Measurements from ENCODE around the gene FYB1. TPM values are rescaled to one million over a fixed set of nuclear protein-coding genes. Genes with fewer than 3 reads are reported as not detected.

FYB1 gene
- total RNA-seq, 1 experiment from 2014 or later: not detected

DNA sequence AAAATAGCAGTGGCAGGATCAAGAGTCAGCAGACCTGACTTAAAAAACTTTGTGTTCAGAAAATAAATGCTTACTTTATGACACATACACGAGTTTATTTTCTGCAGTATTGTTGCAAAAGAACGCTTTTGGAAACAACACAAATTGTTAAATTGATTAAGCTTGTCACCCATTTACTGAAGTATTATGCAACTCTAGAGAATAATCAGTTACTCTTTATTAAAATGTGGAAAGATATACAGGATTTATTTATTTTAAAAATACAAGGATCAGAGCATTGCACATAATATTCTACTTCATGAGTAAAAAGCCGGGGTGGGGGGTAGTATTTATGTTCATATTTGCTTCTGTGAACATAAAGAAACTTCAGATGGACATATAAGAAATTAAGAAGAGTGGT lies 20.0 kb downstream of the FYB1 start:
- Mint-ChIP-seq H3K4me1 (no peaks in the 10 kb centered on the region), H3K4me3 (no peak overlapping the region), H3K27me3 (ENCODE audit: low read depth) (no peaks in the 10 kb centered on the region), H3K36me3 (ENCODE audit: insufficient read depth in 1 of 3, low read depth in 3 of 3) (no peaks in the 10 kb centered on the region), H3K9me3 (no peaks in the 10 kb centered on the region), H3K27ac (no peak overlapping the region)
- no peak overlapping the region for H3K18ac ChIP-seq (ENCODE audit: insufficient read length, low read depth, low read length)
- H2BK120ac ChIP-seq (ENCODE audit: low read depth, low read length, poor library complexity, severe bottlenecking): no peak overlapping the region
- no peaks in the 10 kb centered on the region for H3K79me1 ChIP-seq (ENCODE audit: insufficient read depth, low read depth, low read length, poor library complexity, severe bottlenecking)
- no peak overlapping the region for H2BK20ac ChIP-seq (ENCODE audit: low read depth, low read length, poor library complexity, severe bottlenecking)
- no peaks in the 10 kb centered on the region for H4K20me1 ChIP-seq (ENCODE audit: control insufficient read depth, insufficient read depth, insufficient read length)
- H2BK15ac ChIP-seq (ENCODE audit: low read depth, low read length): no peak overlapping the region
- no peaks in the 10 kb centered on the region for H3K79me2 ChIP-seq (ENCODE audit: insufficient read depth, low read length)
- no peak overlapping the region for H3T11ph ChIP-seq (ENCODE audit: low read length)
- no peak overlapping the region for H2AK5ac ChIP-seq (ENCODE audit: insufficient read length, low read length)
- no peak overlapping the region for H3K4me2 ChIP-seq (ENCODE audit: insufficient read depth, insufficient read length, low read length)
- no peaks in the 10 kb centered on the region for H3K9me3 ChIP-seq (ENCODE audit: control insufficient read depth, low read depth, low read length)
- H3K4ac ChIP-seq (ENCODE audit: low read depth, low read length): no peak overlapping the region
- H3K9ac ChIP-seq (ENCODE audit: extremely low read depth, insufficient read length, low read length): no peak overlapping the region
- no CpG with 5 or more reads among the region's 3 CpGs for WGBS (ENCODE audit: extremely low coverage, insufficient read length, low lambda C conversion rate)
- H4K5ac ChIP-seq (ENCODE audit: insufficient read length, low read depth, low read length): no peak overlapping the region
- H4K91ac ChIP-seq (ENCODE audit: insufficient read length, low read depth, low read length): no peak overlapping the region
- no peak overlapping the region for H3K27ac ChIP-seq (ENCODE audit: insufficient read length, low read depth, low read length)
- H2BK12ac ChIP-seq (ENCODE audit: insufficient read length, low read depth, low read length): no peak overlapping the region
- TF ChIP-seq, protein P1, sequence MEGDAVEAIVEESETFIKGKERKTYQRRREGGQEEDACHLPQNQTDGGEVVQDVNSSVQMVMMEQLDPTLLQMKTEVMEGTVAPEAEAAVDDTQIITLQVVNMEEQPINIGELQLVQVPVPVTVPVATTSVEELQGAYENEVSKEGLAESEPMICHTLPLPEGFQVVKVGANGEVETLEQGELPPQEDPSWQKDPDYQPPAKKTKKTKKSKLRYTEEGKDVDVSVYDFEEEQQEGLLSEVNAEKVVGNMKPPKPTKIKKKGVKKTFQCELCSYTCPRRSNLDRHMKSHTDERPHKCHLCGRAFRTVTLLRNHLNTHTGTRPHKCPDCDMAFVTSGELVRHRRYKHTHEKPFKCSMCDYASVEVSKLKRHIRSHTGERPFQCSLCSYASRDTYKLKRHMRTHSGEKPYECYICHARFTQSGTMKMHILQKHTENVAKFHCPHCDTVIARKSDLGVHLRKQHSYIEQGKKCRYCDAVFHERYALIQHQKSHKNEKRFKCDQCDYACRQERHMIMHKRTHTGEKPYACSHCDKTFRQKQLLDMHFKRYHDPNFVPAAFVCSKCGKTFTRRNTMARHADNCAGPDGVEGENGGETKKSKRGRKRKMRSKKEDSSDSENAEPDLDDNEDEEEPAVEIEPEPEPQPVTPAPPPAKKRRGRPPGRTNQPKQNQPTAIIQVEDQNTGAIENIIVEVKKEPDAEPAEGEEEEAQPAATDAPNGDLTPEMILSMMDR (conservative IDR thresholded peaks at IDR 0.05): no peak
- no peak overlapping the region for H2BK5ac ChIP-seq (ENCODE audit: insufficient read length, low read length)
- no peak overlapping the region for H3K14ac ChIP-seq (ENCODE audit: insufficient read depth, low read length)
- H3K4me1 ChIP-seq (ENCODE audit: insufficient read depth, low read length): no peaks in the 10 kb centered on the region
- no peak overlapping the region for H4K8ac ChIP-seq (replicated peaks; ENCODE audit: insufficient read length, low read depth, low read length)
- H3K23me2 ChIP-seq (ENCODE audit: insufficient read length, low read depth, low read length, poor library complexity, severe bottlenecking): no peaks in the 10 kb centered on the region
- H2AFZ ChIP-seq (ENCODE audit: low read length): no peak overlapping the region
- no peaks in the 10 kb centered on the region for H3K27me3 ChIP-seq (ENCODE audit: insufficient read depth, low read length)
- H3K23ac ChIP-seq (ENCODE audit: insufficient read length, low read depth, low read length): no peak overlapping the region
- no peak overlapping the region for H3K56ac ChIP-seq (ENCODE audit: insufficient read length, low read depth, low read length)
- no peak for DNase-seq

All from H9 (cell line).